ENCODE data around the gene CGN.

DNA sequence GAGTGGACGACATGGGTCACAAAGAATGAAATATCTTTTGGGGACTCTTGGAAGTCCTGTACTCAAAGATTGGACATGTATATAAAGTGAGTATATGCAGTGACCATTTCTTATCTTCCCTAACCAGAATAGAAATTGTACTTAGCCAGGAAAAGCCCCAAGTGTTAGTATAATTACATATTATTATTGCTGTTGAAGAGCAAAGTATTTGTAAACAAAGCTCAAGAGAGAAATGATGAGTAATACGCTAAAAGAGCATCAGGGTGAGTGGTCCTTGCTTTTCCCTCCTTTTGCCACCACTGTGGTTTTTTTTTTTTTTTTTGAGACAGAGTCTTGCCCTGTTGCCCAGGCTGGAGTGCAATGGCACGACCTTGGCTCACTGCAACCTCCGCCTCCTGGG is 6.4 kb upstream of the CGN start:
- TF ChIP-seq, protein P1, sequence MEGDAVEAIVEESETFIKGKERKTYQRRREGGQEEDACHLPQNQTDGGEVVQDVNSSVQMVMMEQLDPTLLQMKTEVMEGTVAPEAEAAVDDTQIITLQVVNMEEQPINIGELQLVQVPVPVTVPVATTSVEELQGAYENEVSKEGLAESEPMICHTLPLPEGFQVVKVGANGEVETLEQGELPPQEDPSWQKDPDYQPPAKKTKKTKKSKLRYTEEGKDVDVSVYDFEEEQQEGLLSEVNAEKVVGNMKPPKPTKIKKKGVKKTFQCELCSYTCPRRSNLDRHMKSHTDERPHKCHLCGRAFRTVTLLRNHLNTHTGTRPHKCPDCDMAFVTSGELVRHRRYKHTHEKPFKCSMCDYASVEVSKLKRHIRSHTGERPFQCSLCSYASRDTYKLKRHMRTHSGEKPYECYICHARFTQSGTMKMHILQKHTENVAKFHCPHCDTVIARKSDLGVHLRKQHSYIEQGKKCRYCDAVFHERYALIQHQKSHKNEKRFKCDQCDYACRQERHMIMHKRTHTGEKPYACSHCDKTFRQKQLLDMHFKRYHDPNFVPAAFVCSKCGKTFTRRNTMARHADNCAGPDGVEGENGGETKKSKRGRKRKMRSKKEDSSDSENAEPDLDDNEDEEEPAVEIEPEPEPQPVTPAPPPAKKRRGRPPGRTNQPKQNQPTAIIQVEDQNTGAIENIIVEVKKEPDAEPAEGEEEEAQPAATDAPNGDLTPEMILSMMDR (IDR thresholded peaks at IDR 0.05; ENCODE audit: low read length), result no peak
- no peak for TF ChIP-seq EZH2 (IDR thresholded peaks at IDR 0.05; ENCODE audit: borderline replicate concordance, low read length)
